Colonic mucosa (tissue), 4 donors: ENCODE data around the gene CGB8. TPM values are rescaled to one million over a fixed set of nuclear protein-coding genes. Genes with fewer than 3 reads are reported as not detected.

Experiments used
- DNase-seq: peaks from one replicate; pipeline ENCODE4 v3.0.0-alpha.2; 2020
- H3K27ac ChIP-seq: fragments of 200-600 bp; one replicate; pipeline ENCODE4 v1.8.0; 2021
- H3K27me3 ChIP-seq: fragments of 200-600 bp; one replicate; pipeline ENCODE4 v1.8.0; 2021
- H3K36me3 ChIP-seq: fragments of 200-600 bp; one replicate; pipeline ENCODE4 v1.8.0; 2021
- H3K4me1 ChIP-seq: fragments of 200-600 bp; one replicate; pipeline ENCODE4 v1.8.0; 2021; ENCODE audit warnings: mild to moderate bottlenecking
- H3K4me3 ChIP-seq: fragments of 200-600 bp; one replicate; pipeline ENCODE4 v1.8.0; 2021
- H3K9ac ChIP-seq, 2 donors: one replicate each; pipeline ENCODE4 v1.7.0; 2013; ENCODE audit warnings: control low read depth in 2 of 2, low read depth in 2 of 2, low read length in 2 of 2
- H3K9me3 ChIP-seq: fragments of 200-600 bp; one replicate; pipeline ENCODE4 v1.8.0; 2021
- intact Hi-C: fragments of 100-400 bp; cut with DNase I; formaldehyde crosslinking; loops from one replicate; pipeline ENCODE4 v1.14.1; 2022
- total RNA-seq, 2 donors: library from RNA; stranded (reverse); fragmentation: NEBNext Ultra II Directional in 1 of 2; extraction: Animal tissue kit (Norgen Biotek cat#: 25700) in 1 of 2; gene quantifications; one replicate each; pipeline ENCODE4 v1.2.1, GENCODE V29; 2021
- TF ChIP-seq, protein P1 (sequence below): fragments of 200-600 bp; IDR thresholded peaks from one replicate; pipeline ENCODE4 v1.8.0; 2022; ENCODE audit warnings: antibody characterized with exemption, mild to moderate bottlenecking
- donor health status: healthy.
- donor health status: DM: no; HTN: no; CAD: no.
- donor health status: DM: no; HTN: no; CAD: no.

Gene CGB8
- total RNA-seq, 2 donors from 2014 or later = not detected

GRCh38 chr19:49069026-49069425 is 20.1 kb upstream of the CGB8 start:
- DNase-seq = no peak
- Histone ChIP-seq H3K36me3 (no peaks in the 10 kb centered on the region), H3K27ac (no peak overlapping the region), H3K4me3 (no peak overlapping the region), H3K4me1 (no peaks in the 10 kb centered on the region), H3K9me3 (no peaks in the 10 kb centered on the region), H3K27me3 (peaks cover 45% of the 10 kb centered on the region), H3K9ac (no peak overlapping the region)
- intact Hi-C loops = no loop called here
- TF ChIP-seq, protein P1, sequence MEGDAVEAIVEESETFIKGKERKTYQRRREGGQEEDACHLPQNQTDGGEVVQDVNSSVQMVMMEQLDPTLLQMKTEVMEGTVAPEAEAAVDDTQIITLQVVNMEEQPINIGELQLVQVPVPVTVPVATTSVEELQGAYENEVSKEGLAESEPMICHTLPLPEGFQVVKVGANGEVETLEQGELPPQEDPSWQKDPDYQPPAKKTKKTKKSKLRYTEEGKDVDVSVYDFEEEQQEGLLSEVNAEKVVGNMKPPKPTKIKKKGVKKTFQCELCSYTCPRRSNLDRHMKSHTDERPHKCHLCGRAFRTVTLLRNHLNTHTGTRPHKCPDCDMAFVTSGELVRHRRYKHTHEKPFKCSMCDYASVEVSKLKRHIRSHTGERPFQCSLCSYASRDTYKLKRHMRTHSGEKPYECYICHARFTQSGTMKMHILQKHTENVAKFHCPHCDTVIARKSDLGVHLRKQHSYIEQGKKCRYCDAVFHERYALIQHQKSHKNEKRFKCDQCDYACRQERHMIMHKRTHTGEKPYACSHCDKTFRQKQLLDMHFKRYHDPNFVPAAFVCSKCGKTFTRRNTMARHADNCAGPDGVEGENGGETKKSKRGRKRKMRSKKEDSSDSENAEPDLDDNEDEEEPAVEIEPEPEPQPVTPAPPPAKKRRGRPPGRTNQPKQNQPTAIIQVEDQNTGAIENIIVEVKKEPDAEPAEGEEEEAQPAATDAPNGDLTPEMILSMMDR = no peak

- intact Hi-C loops = no loop called here
- Histone ChIP-seq H3K36me3 (no peaks in the 10 kb centered on the region), H3K4me1 (no peaks in the 10 kb centered on the region), H3K9me3 (no peaks in the 10 kb centered on the region), H3K27ac (no peak overlapping the region), H3K9ac (no peak overlapping the region), H3K4me3 (no peak overlapping the region), H3K27me3 (peaks cover 31% of the 10 kb centered on the region)
- TF ChIP-seq, protein P1 = no peak
- no peak for DNase-seq
Observed at GRCh38 chr19:49067554-49067953, 18.6 kb upstream of the CGB8 start.

DNA sequence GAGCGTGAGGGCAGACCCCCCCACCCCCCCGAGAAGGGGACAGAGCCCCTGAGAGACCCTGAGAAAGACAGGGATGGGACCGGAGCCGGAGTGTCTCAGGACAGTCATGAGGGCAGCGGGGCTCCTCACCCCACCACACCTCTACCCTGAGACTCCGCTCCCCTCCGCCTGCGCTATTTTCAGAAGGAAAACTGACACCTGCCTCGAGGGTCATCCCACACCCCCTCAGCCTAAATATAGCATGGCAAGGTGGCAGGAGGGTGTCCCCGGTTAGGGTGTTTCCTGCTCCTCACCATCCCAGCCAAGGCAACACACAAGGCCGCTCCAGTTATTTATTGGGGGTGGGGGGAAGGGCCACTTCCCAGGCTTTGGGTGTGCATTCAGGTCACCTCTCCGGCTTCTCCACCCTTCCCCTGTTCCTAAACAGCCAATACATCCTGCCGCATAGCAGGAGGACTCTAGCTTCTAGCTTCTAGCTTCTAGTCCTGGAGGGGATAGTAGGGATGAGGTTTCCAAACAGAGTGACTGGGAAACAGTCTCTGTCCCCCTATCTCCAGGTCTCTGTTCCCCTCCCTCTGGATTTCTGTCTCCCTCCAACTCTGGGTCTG is 17.1 kb upstream of the CGB8 start:
- intact Hi-C loops = no loop called here
- TF ChIP-seq, protein P1 = no peak
- H3K9ac ChIP-seq = no peak overlapping the region
- no peak overlapping the region for H3K27ac ChIP-seq
- no peaks in the 10 kb centered on the region for H3K9me3 ChIP-seq
- no peak for DNase-seq
- no peaks in the 10 kb centered on the region for H3K36me3 ChIP-seq
- peaks cover 19% of the 10 kb centered on the region for H3K27me3 ChIP-seq
- no peaks in the 10 kb centered on the region for H3K4me1 ChIP-seq
- H3K4me3 ChIP-seq = no peak overlapping the region

DNA sequence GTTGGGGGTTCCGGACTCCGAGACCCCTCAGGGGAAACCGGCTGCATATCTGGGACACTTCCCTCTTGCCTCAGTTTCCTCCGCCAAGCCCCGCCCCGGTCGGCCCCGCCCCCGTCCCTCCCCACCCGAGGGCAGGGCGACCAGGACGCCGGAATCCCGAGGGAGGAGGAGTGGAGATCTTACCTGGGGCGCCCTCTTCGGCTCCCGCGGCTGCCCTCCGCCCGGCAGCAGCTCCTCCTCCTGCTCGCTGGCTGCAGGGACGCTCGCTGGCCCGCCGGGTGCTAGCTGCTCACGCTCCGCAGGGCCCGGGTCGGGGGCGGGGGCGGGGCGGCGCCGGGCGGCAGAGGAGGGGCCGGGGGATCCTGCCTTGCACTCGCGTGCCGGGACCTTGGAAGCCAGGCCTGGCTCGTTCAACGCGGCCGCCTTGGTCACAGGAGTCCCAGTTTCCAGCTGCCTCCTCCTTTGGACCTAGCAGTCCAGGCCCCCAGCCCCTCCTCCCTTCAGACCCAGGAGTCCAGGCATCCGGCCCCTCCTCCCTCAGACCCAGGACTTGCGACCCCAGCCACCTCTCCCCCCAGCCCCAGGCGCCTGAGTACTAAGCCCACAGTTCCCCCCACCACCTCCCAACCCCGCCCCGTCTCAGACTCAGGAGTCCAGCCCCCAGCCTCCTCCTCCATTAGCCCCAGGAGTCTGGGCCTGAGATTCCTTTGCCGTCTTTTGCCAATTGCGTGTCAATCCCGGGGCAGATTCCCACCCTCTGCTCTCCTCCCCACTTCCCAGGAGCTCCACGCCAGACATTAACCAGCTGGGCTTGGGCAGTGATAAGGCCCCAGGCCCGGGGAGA is 16.1 kb upstream of the CGB8 start, which contains the start of gene NTF4:
TSS of gene NTF4 (minus strand) at position 51 of the 844 bp plus-strand sequence. CDS start 2,821 bp downstream, outside the sequence.
- Histone ChIP-seq H3K36me3 (no peaks in the 10 kb centered on the region), H3K27ac (no peak within 1 kb of the TSS), H3K9me3 (no peaks in the 10 kb centered on the region), H3K9ac (no peak within 1 kb of the TSS), H3K27me3 (peaks cover 13% of the 10 kb centered on the region), H3K4me1 (no peaks in the 10 kb centered on the region), H3K4me3 (peak within 1 kb of the TSS; percentile 8)
- intact Hi-C loops = no loop called here
- TF ChIP-seq, protein P1 = no peak
- peak; percentile 20 for DNase-seq

GRCh38 chr19:49064029-49064629 is 15.2 kb upstream of the CGB8 start:
- H3K9ac ChIP-seq = no peak overlapping the region
- H3K4me3 ChIP-seq = no peak overlapping the region
- no peak for DNase-seq
- H3K9me3 ChIP-seq = no peaks in the 10 kb centered on the region
- intact Hi-C loops = no loop called here
- no peak overlapping the region for H3K27ac ChIP-seq
- TF ChIP-seq, protein P1 = no peak
- no peaks in the 10 kb centered on the region for H3K4me1 ChIP-seq
- no peaks in the 10 kb centered on the region for H3K36me3 ChIP-seq
- peaks cover 13% of the 10 kb centered on the region for H3K27me3 ChIP-seq
